GDM1 (cell line): Measurements from ENCODE around the gene AKT1.

Experiments
- DNase-seq: peaks from one replicate; lab custom pipeline; 2025; lab: John Stamatoyannopoulos, UW

Gene AKT1

GRCh38 chr14:104772707-104773504 lies 22.6 kb downstream of the AKT1 start:
- no peak for DNase-seq

- no peak for DNase-seq
Observed at GRCh38 chr14:104771918-104772706, 23.4 kb downstream of the AKT1 start.

- no peak for DNase-seq
Observed at GRCh38 chr14:104771374-104771773, 24.2 kb downstream of the AKT1 start.

GRCh38 chr14:104770851-104771272 lies 24.7 kb downstream of the AKT1 start:
- no peak for DNase-seq

GRCh38 chr14:104770072-104770579 lies 25.4 kb downstream of the AKT1 start:
- no peak for DNase-seq

- no peak for DNase-seq
Observed at GRCh38 chr14:104769324-104770071, 26.1 kb downstream of the AKT1 start.

GRCh38 chr14:104768437-104769323 lies 26.9 kb downstream of the AKT1 start:
- DNase-seq = peak; percentile 76

- DNase-seq = no peak
Observed at GRCh38 chr14:104767634-104767918, 28.0 kb downstream of the AKT1 start.

- no peak for DNase-seq
Observed at GRCh38 chr14:104766863-104767633, 28.5 kb downstream of the AKT1 start.

- no peak for DNase-seq
Observed at GRCh38 chr14:104766256-104766862, 29.2 kb downstream of the AKT1 start.

GRCh38 chr14:104765517-104765916 lies 30.0 kb downstream of the AKT1 start:
- no peak for DNase-seq

GRCh38 chr14:104758981-104759969 lies 36.3 kb downstream of the AKT1 start:
- no peak for DNase-seq

- no peak for DNase-seq
Observed at GRCh38 chr14:104757681-104758392, 37.7 kb downstream of the AKT1 start.

- DNase-seq = no peak
Observed at GRCh38 chr14:104757238-104757585, 38.3 kb downstream of the AKT1 start.

GRCh38 chr14:104756477-104757237 lies 38.9 kb downstream of the AKT1 start:
- no peak for DNase-seq

GRCh38 chr14:104755621-104756020 lies 39.9 kb downstream of the AKT1 start:
- DNase-seq = no peak

GRCh38 chr14:104754213-104754851 lies 41.2 kb downstream of the AKT1 start:
- DNase-seq = no peak
